T-helper 17 cell (primary cell): Measurements from ENCODE around the gene CACNA1C. TPM values are rescaled to one million over a fixed set of nuclear protein-coding genes. Genes with fewer than 3 reads are reported as not detected.

Experiments used
- ATAC-seq: fragments of 150-1000 bp; cut with Tn5 transposase; 2 replicates; pipeline ENCODE4 v1.10.0; 2021; ENCODE audit warnings: mild to moderate bottlenecking, moderate library complexity
- DNase-seq, 3 donors: peaks; one replicate each; pipeline versions ENCODE4 v3.0.0 to v3.0.0-alpha.2; 2020 to 2021
- H3K9me3 ChIP-seq: one replicate; pipeline ENCODE4 v1.7.0; 2013; ENCODE audit warnings: low read length, mild to moderate bottlenecking; ENCODE audit not compliant: control insufficient read depth, poor library complexity, severe bottlenecking
- H3K27ac Mint-ChIP-seq: one replicate; pipeline ENCODE4 v1.8.0; 2022; ENCODE audit warnings: mild to moderate bottlenecking, moderate library complexity, mixed read lengths
- H3K27me3 Mint-ChIP-seq: one replicate; pipeline ENCODE4 v1.8.0; 2022; ENCODE audit warnings: mixed read lengths
- H3K36me3 Mint-ChIP-seq: one replicate; pipeline ENCODE4 v1.8.0; 2022; ENCODE audit warnings: low read depth, mixed read lengths
- H3K4me1 Mint-ChIP-seq: one replicate; pipeline ENCODE4 v1.8.0; 2022; ENCODE audit warnings: mild to moderate bottlenecking, mixed read lengths
- H3K4me3 Mint-ChIP-seq: one replicate; pipeline ENCODE4 v1.8.0; 2022; ENCODE audit warnings: mild to moderate bottlenecking, moderate library complexity, mixed read lengths
- total RNA-seq, 4 donors: library from RNA in 2 of 4; stranded (reverse) in 2 of 4; gene quantifications; one replicate each; pipeline ENCODE4 v1.2.3 and lab custom pipeline; 2022 to 2026

The CACNA1C gene
- total RNA-seq, 2 donors from 2014 or later: 0.02 to 0.18 TPM

DNA sequence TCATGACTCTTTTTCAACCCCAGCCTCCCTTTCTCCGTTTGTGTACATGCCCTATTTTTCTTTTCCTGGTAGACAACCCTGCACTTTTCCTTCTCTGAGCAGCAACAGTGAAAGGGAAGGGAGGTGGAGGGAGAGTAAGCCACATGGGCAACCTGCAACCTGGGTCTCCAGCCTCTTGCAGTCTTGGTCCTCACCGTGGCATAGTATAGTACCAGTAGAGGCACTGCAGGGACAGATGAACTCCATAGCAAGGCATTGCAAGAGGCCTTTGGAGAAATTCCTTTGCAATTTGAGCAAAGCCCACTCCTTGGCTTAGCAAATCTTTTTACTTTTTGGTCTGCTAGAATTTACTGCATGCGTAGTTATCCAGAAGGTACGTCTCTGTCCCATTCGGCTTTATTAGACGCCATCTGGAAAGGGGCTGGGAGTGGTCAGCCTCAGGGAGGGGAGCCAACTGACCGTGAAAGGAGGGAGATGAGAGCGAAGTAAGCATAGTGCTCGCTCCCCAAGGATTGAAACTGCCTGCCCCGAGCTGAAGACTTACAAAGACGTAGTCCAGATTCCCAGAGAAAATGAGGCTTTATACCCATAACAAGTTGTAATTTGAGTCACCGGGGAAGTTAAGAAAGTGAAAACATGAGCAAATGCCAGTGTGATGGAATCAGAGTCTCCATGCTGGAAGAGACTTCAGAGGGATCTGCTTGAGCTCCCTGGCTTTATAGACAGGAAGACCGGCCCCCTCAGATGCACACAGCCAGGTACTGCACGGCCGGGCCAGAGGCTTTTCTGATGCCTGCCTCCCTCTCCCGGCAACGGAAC, 332.0 kb downstream of the CACNA1C start:
- DNase-seq (no peak), ATAC-seq (no peak)
- no peaks in the 10 kb centered on the region for H3K36me3 Mint-ChIP-seq
- no peak overlapping the region for H3K4me3 Mint-ChIP-seq
- peaks cover 25% of the 10 kb centered on the region for H3K27me3 Mint-ChIP-seq
- H3K27ac Mint-ChIP-seq: no peak overlapping the region
- H3K4me1 Mint-ChIP-seq: no peaks in the 10 kb centered on the region
- H3K9me3 ChIP-seq: no peaks in the 10 kb centered on the region

DNA sequence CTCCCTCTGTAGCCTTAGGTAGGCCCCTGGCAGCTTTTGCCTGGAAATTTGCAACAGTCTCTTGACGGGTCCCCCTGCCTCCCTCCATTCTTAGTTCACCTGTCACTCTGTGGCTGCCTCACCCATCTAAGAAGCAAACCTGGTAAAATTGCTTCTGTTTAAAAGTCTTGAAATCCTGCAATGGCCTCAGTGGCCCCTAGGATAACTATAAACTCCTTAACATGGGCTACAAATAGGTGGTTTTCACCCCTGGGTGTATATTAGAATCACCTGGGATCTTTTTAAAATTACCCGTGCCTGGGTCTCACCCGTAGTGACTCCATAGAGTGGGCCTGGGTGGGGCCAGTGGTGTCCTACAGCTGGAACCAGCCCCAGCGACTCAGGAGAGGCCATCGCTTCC, 332.7 kb downstream of the CACNA1C start:
- peaks cover 2% of the 10 kb centered on the region for H3K36me3 Mint-ChIP-seq
- no peaks in the 10 kb centered on the region for H3K9me3 ChIP-seq

GRCh38 chr12:2386566-2386965, 333.8 kb downstream of the CACNA1C start:
- no peaks in the 10 kb centered on the region for H3K4me1 Mint-ChIP-seq
- H3K27ac Mint-ChIP-seq: no peak overlapping the region
- no peaks in the 10 kb centered on the region for H3K9me3 ChIP-seq
- peaks cover 2% of the 10 kb centered on the region for H3K36me3 Mint-ChIP-seq
- ATAC-seq (no peak), DNase-seq (no peak)
- H3K27me3 Mint-ChIP-seq: peaks cover 37% of the 10 kb centered on the region
- H3K4me3 Mint-ChIP-seq: no peak overlapping the region

More for the DNA sequence above, 332.7 kb downstream of the CACNA1C start:
- H3K4me1 Mint-ChIP-seq: no peaks in the 10 kb centered on the region
- no peak overlapping the region for H3K27ac Mint-ChIP-seq
- H3K27me3 Mint-ChIP-seq: peaks cover 28% of the 10 kb centered on the region
- H3K4me3 Mint-ChIP-seq: no peak overlapping the region
- DNase-seq (no peak), ATAC-seq (no peak)

GRCh38 chr12:2387103-2387834, 334.5 kb downstream of the CACNA1C start:
- Mint-ChIP-seq H3K27ac (no peak overlapping the region), H3K4me3 (no peak overlapping the region), H3K4me1 (no peaks in the 10 kb centered on the region), H3K36me3 (peaks cover 2% of the 10 kb centered on the region), H3K27me3 (peaks cover 39% of the 10 kb centered on the region)
- no peaks in the 10 kb centered on the region for H3K9me3 ChIP-seq
- ATAC-seq: no peak
- no peak for DNase-seq

GRCh38 chr12:2389079-2389790, 336.4 kb downstream of the CACNA1C start:
- Mint-ChIP-seq H3K4me1 (no peaks in the 10 kb centered on the region), H3K4me3 (no peak overlapping the region), H3K27me3 (peaks cover 38% of the 10 kb centered on the region), H3K27ac (no peak overlapping the region), H3K36me3 (peaks cover 2% of the 10 kb centered on the region)
- H3K9me3 ChIP-seq: no peaks in the 10 kb centered on the region
- no peak for DNase-seq
- ATAC-seq: no peak

DNA sequence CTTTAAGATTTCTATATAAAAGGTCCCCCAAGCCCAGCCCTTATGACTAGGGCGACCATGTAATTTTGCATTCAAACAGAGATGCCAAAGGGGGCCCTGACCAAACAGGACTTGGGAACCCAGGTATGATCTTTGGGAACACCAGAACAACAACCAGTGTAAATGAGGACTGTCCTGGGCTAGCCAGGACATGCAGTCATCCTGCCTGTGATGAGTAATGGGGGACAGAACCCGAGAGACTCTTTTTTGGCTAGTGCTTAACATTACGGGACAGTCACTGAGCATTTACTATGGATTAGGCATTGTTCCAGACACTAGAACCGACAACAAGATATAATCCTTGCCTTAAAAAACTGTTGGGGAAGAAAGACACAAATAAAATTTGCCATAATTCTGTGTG, 337.3 kb downstream of the CACNA1C start:
- no peak overlapping the region for H3K27ac Mint-ChIP-seq
- H3K27me3 Mint-ChIP-seq: peaks cover 29% of the 10 kb centered on the region
- DNase-seq: no peak

DNA sequence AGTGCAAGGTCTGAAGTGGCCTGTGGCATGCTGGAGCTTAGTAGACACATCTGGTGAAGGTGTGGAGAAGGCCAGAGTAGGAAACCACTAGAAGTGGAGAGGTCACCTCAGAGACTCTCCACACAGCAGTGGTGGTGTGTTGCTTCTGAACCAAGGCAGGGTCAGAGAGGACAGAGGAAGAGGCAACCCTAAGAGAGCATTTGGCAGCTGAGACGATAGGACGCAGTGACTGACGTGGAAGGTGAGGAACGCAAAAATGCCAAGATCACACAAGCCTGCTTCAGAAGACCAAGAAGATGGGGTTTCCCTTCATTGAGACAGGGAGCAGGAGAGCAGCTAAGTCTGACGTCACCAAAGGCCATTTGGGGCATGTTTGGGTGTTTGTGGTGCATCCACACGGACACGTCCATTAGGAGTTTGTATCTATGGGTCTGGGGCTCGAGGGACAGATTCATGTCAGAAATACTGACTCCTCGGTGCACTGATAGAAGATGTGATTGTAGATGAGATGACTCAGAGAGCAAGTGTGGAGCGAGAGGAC, 338.1 kb downstream of the CACNA1C start:
- H3K4me1 Mint-ChIP-seq: no peaks in the 10 kb centered on the region
- peaks cover 2% of the 10 kb centered on the region for H3K36me3 Mint-ChIP-seq
- DNase-seq (no peak), ATAC-seq (no peak)
- H3K4me3 Mint-ChIP-seq: peak overlapping the region; percentile 28
- peaks cover 23% of the 10 kb centered on the region for H3K27me3 Mint-ChIP-seq
- no peaks in the 10 kb centered on the region for H3K9me3 ChIP-seq
- no peak overlapping the region for H3K27ac Mint-ChIP-seq

More for the DNA sequence above, 337.3 kb downstream of the CACNA1C start:
- no peaks in the 10 kb centered on the region for H3K9me3 ChIP-seq
- H3K36me3 Mint-ChIP-seq: peaks cover 2% of the 10 kb centered on the region
- H3K4me3 Mint-ChIP-seq: no peak overlapping the region
- H3K4me1 Mint-ChIP-seq: no peaks in the 10 kb centered on the region
- no peak for ATAC-seq

GRCh38 chr12:2391740-2392331, 339.0 kb downstream of the CACNA1C start:
- H3K4me3 Mint-ChIP-seq: no peak overlapping the region
- peaks cover 23% of the 10 kb centered on the region for H3K27me3 Mint-ChIP-seq
- no peaks in the 10 kb centered on the region for H3K9me3 ChIP-seq
- H3K27ac Mint-ChIP-seq: no peak overlapping the region
- DNase-seq (no peak), ATAC-seq (no peak)
- no peaks in the 10 kb centered on the region for H3K4me1 Mint-ChIP-seq
- H3K36me3 Mint-ChIP-seq: peaks cover 2% of the 10 kb centered on the region

GRCh38 chr12:2393016-2393415, 340.2 kb downstream of the CACNA1C start:
- Mint-ChIP-seq H3K27me3 (peaks cover 23% of the 10 kb centered on the region), H3K27ac (no peak overlapping the region), H3K36me3 (peaks cover 2% of the 10 kb centered on the region), H3K4me3 (no peak overlapping the region), H3K4me1 (no peaks in the 10 kb centered on the region)
- no peak for ATAC-seq
- no peaks in the 10 kb centered on the region for H3K9me3 ChIP-seq
- DNase-seq: no peak

DNA sequence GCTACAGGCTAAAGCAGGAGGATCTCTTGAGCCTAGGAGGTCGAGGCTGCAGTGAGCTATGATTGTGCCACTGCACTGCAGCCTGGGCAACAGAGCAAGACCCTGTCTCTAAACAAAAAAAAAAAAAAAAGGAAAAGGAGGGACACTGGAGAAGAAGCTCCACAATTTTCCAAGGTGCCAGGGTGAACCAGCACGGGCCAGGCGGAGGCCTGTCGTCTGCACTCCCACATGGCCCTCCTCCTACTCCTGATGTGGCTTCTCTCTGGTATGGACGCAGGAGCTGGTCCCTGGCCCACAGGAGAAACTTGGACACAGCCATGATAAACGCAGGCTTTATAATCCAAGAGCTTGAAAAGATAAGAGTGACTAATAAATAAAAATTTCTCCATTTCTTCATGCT, 341.2 kb downstream of the CACNA1C start:
- Mint-ChIP-seq H3K27ac (no peak overlapping the region), H3K27me3 (peaks cover 27% of the 10 kb centered on the region), H3K4me3 (no peak overlapping the region), H3K36me3 (peaks cover 2% of the 10 kb centered on the region), H3K4me1 (no peaks in the 10 kb centered on the region)
- ATAC-seq (no peak), DNase-seq (no peak)
- no peaks in the 10 kb centered on the region for H3K9me3 ChIP-seq

DNA sequence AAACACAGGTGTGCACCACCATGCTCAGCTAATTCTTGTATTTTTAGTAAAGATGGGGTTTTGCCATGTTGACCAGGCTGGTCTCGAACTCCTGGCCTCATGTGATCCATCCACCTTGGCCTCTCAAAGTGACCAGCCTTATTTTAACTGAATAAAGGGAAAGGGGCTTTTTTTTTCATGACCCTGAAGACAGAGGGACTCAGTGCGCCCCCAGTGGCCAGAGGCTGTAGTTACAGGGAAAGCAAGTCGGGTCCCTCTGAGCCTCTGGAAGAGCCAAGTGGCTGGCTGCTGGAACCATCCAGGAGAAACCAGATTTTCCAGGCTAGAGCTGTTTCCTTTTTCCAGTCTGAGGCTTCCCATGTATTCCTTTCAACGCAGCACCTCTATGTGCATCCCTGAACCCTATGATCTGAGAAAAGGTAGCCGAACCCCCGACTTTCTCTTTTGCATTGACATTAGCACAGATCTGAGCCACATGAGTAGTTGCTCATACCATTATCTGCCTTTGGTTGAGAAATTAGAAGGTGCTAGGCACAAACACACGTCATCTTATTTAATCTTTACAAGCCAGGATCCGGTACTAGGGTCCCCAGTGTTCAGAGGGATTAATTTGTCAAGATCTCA, 342.7 kb downstream of the CACNA1C start:
- H3K36me3 Mint-ChIP-seq: peaks cover under 1% of the 10 kb centered on the region
- H3K27me3 Mint-ChIP-seq: peaks cover 26% of the 10 kb centered on the region
- no peak overlapping the region for H3K27ac Mint-ChIP-seq
- no peak overlapping the region for H3K4me3 Mint-ChIP-seq
- ATAC-seq (peak; percentile 41), DNase-seq (peak in 1 of 3 donors; percentile 21)
- H3K9me3 ChIP-seq: no peaks in the 10 kb centered on the region
- H3K4me1 Mint-ChIP-seq: no peaks in the 10 kb centered on the region

DNA sequence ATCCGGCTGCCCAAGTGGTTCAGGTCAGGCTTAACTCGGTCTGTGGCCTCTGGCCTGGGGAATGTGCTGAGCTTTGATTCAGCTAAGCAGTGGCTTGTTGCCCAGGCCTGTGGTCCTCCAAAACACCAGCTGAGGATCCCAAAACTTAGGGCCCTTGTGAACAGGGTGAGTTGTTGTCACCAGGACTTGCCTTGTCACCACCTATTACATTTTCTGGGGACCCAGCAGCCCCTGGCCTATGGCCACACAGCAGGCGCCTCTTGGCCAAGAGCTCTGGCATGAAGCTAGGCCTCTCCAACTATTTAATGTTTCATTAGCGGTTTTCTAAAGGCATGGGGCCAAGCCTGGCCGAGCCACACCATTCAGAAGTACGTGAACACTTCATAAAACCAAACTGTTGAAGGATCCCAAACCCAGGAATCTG, 343.7 kb downstream of the CACNA1C start:
- DNase-seq: no peak
- peaks cover 26% of the 10 kb centered on the region for H3K27me3 Mint-ChIP-seq
- no peaks in the 10 kb centered on the region for H3K4me1 Mint-ChIP-seq
- no peak overlapping the region for H3K4me3 Mint-ChIP-seq
- no peaks in the 10 kb centered on the region for H3K9me3 ChIP-seq
- no peaks in the 10 kb centered on the region for H3K36me3 Mint-ChIP-seq
- ATAC-seq: no peak
- H3K27ac Mint-ChIP-seq: no peak overlapping the region
